Left lobe of liver (tissue), 2 donors: ENCODE results near the gene INTS4. TPM values are rescaled to one million over a fixed set of nuclear protein-coding genes. Genes with fewer than 3 reads are reported as not detected.
"Not testable (repeated sequence)": the region's sequence is repeated elsewhere in the genome, so short reads cannot be mapped to it uniquely, and the experiment has no call there.

Experiments
- ATAC-seq: fragments of 200-7000 bp; cut with Tn5 transposase; one replicate; pipeline ENCODE4 v1.9.1; 2020; ENCODE audit warnings: mild to moderate bottlenecking, moderate library complexity
- DNase-seq: peaks from one replicate; pipeline ENCODE4 v3.0.0-alpha.2; 2020; ENCODE audit warnings: low spot score
- total RNA-seq: library from RNA; stranded (reverse); gene quantifications from one replicate; pipeline ENCODE4 v1.2.1, GENCODE V29; 2021
- donor health status: DM: no; HTN: no; CAD: no; lungs with moderate emphysema.
- donor health status: DM: no; HTN: yes; CAD: no.

Gene INTS4
- total RNA-seq, 1 donor from 2014 or later = 10.1 TPM

- no peak for DNase-seq
- ATAC-seq = no peak
Measured at GRCh38 chr11:77884829-77885190, 109.7 kb downstream of the INTS4 start.

- ATAC-seq (no peak), DNase-seq (no peak)
Measured at GRCh38 chr11:77884186-77884828, 110.2 kb downstream of the INTS4 start.

GRCh38 chr11:77883775-77884174 is 110.7 kb downstream of the INTS4 start:
- no peak for DNase-seq
- ATAC-seq = no peak

- DNase-seq = no peak
- no peak for ATAC-seq
Measured at GRCh38 chr11:77882396-77882795, 112.1 kb downstream of the INTS4 start.

GRCh38 chr11:77879218-77879617 is 115.2 kb downstream of the INTS4 start:
- no peak for ATAC-seq

GRCh38 chr11:77878247-77878646 is 116.2 kb downstream of the INTS4 start:
- not testable (repeated sequence) for ATAC-seq

More at GRCh38 chr11:77879218-77879617, 115.2 kb downstream of the INTS4 start:
- no peak for DNase-seq

GRCh38 chr11:77876045-77876444 is 118.4 kb downstream of the INTS4 start:
- DNase-seq (no peak), ATAC-seq (no peak)

More at GRCh38 chr11:77878247-77878646, 116.2 kb downstream of the INTS4 start:
- DNase-seq = not testable (repeated sequence)

GRCh38 chr11:77874206-77874605 is 120.3 kb downstream of the INTS4 start:
- DNase-seq (no peak), ATAC-seq (no peak)

- ATAC-seq = no peak
- DNase-seq = no peak
Measured at GRCh38 chr11:77873345-77873744, 121.1 kb downstream of the INTS4 start.

- ATAC-seq (no peak), DNase-seq (no peak)
Measured at GRCh38 chr11:77871855-77872254, 122.6 kb downstream of the INTS4 start.

GRCh38 chr11:77868744-77869143 is 125.7 kb downstream of the INTS4 start:
- DNase-seq = no peak
- ATAC-seq = peak; percentile 65

- ATAC-seq = no peak
- DNase-seq = no peak
Measured at GRCh38 chr11:77866336-77866735, 128.1 kb downstream of the INTS4 start.

- no peak for DNase-seq
- ATAC-seq = no peak
Measured at GRCh38 chr11:77865805-77866204, 128.7 kb downstream of the INTS4 start.

- not testable (repeated sequence) for DNase-seq, ATAC-seq
Measured at GRCh38 chr11:77861444-77861843, 133.0 kb downstream of the INTS4 start.

GRCh38 chr11:77857906-77858457 is 136.5 kb downstream of the INTS4 start:
- DNase-seq = not testable (repeated sequence)

GRCh38 chr11:77854838-77855237 is 139.6 kb downstream of the INTS4 start:
- DNase-seq = no peak
- no peak for ATAC-seq

More at GRCh38 chr11:77857906-77858457, 136.5 kb downstream of the INTS4 start:
- not testable (repeated sequence) for ATAC-seq

GRCh38 chr11:77851503-77851902 is 143.0 kb downstream of the INTS4 start:
- no peak for DNase-seq
- no peak for ATAC-seq

GRCh38 chr11:77843700-77844099 is 150.8 kb downstream of the INTS4 start:
- ATAC-seq, DNase-seq: not testable (repeated sequence)

- ATAC-seq = no peak
Measured at GRCh38 chr11:77842441-77843121, 151.9 kb downstream of the INTS4 start.

GRCh38 chr11:77833302-77833701 is 161.2 kb downstream of the INTS4 start:
- DNase-seq = no peak
- ATAC-seq = no peak

More at GRCh38 chr11:77842441-77843121, 151.9 kb downstream of the INTS4 start:
- DNase-seq = no peak

- ATAC-seq (no peak), DNase-seq (no peak)
Measured at GRCh38 chr11:77828926-77829325, 165.5 kb downstream of the INTS4 start.
